ENCODE data around the gene SCUBE1. TPM values are rescaled to one million over a fixed set of nuclear protein-coding genes. Genes with fewer than 3 reads are reported as not detected.

SCUBE1 gene
- total and polyA plus RNA-seq, 10 of the 15 experiments (the other 5 are each of a cell fraction or from before 2014, with no cell fraction given) = not detected

- RAD21 ChIA-PET (ENCODE audit: unreplicated experiment) = no interaction called here
- 92% methylated on average over 1 of the region's 6 CpGs for WGBS (ENCODE audit: insufficient coverage, insufficient replicate concordance, low lambda C conversion rate, missing lambda C conversion rate)
Observed at GRCh38 chr22:43216738-43217137, 126.4 kb downstream of the SCUBE1 start.

More at GRCh38 chr22:43216738-43217137, 126.4 kb downstream of the SCUBE1 start:
- intact Hi-C loops (cut with micrococcal nuclease; ENCODE audit: unreplicated experiment) = no loop called here
- ChIA-PET SMC1A (ENCODE audit: uncharacterized antibody, unreplicated experiment) (no interaction called here), POLR2A (no interaction called here), CTCF (interaction anchor here (1.5 kb wide), 1 partner anchor 13 kb away, joined by 5 read pairs; no protein-coding TSS in a partner anchor)
- Histone ChIP-seq H3K79me2 (ENCODE audit: control insufficient read depth, insufficient read depth, low read length) (no peaks in the 10 kb centered on the region), H3K27ac (ENCODE audit: control insufficient read depth, insufficient read depth) (no peak overlapping the region), H3K4me1 (ENCODE audit: control insufficient read depth, insufficient read depth, low read length) (no peaks in the 10 kb centered on the region), H2AFZ (ENCODE audit: control insufficient read depth, low read depth, low read length) (no peak overlapping the region), H3K36me3 (ENCODE audit: control insufficient read depth in 2 of 2, insufficient read depth in 2 of 2, low read length in 1 of 2) (no peaks in the 10 kb centered on the region), H3K9ac (ENCODE audit: control insufficient read depth, insufficient read depth, low read length) (no peak overlapping the region), H3K4me2 (ENCODE audit: control insufficient read depth, insufficient read depth) (no peak overlapping the region), H4K20me1 (ENCODE audit: control insufficient read depth, insufficient read depth) (no peaks in the 10 kb centered on the region; the same call in 1 of the 2 replicates), H3K27me3 (replicated peaks in 1 of 2; ENCODE audit: control insufficient read depth in 2 of 2, insufficient read depth in 2 of 2, low read length in 1 of 2) (no peaks in the 10 kb centered on the region; a peak in 2 of 4 replicates), H3K4me3 (no peak overlapping the region), H3K9me3 (replicated peaks; ENCODE audit: control insufficient read depth, insufficient read depth, low read length) (no peaks in the 10 kb centered on the region)
- in situ Hi-C loops (cut with MboI) = no loop called here
- TF ChIP-seq BCL3 (IDR thresholded peaks at IDR 0.05; ENCODE audit: borderline replicate concordance, insufficient read depth, low read depth, low read length, poor library complexity, severe bottlenecking) (no peak), TBL1XR1 (IDR thresholded peaks at IDR 0.05; ENCODE audit: low read depth, low read length) (no peak), SREBF1 (IDR thresholded peaks at IDR 0.05; ENCODE audit: low read length) (no peak), HSF1 (IDR thresholded peaks at IDR 0.05; ENCODE audit: low read depth, low read length) (no peak), ZSCAN29 (IDR thresholded peaks at IDR 0.05) (no peak), CEBPB (IDR thresholded peaks at IDR 0.05; ENCODE audit: borderline replicate concordance in 1 of 2, low read depth in 2 of 2, low read length in 2 of 2) (no peak), EZH2 (IDR thresholded peaks at IDR 0.05; ENCODE audit: borderline replicate concordance, control insufficient read depth, low read depth, low read length) (no peak), RUNX3 (IDR thresholded peaks at IDR 0.05; ENCODE audit: low read length) (no peak), KDM1A (IDR thresholded peaks at IDR 0.05; ENCODE audit: borderline replicate concordance) (no peak), IRF3 (IDR thresholded peaks at IDR 0.05) (no peak), PAX5 (IDR thresholded peaks at IDR 0.05; ENCODE audit: borderline replicate concordance, low read depth, low read length) (no peak), HDAC6 (IDR thresholded peaks at IDR 0.05; ENCODE audit: unreplicated experiment) (no peak)
- TF ChIP-seq, protein P1, sequence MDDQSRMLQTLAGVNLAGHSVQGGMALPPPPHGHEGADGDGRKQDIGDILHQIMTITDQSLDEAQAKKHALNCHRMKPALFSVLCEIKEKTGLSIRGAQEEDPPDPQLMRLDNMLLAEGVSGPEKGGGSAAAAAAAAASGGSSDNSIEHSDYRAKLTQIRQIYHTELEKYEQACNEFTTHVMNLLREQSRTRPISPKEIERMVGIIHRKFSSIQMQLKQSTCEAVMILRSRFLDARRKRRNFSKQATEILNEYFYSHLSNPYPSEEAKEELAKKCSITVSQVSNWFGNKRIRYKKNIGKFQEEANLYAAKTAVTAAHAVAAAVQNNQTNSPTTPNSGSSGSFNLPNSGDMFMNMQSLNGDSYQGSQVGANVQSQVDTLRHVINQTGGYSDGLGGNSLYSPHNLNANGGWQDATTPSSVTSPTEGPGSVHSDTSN (IDR thresholded peaks at IDR 0.05; ENCODE audit: insufficient replicate concordance, low read depth, low read length) = no peak
- TF ChIP-seq, protein P2, sequence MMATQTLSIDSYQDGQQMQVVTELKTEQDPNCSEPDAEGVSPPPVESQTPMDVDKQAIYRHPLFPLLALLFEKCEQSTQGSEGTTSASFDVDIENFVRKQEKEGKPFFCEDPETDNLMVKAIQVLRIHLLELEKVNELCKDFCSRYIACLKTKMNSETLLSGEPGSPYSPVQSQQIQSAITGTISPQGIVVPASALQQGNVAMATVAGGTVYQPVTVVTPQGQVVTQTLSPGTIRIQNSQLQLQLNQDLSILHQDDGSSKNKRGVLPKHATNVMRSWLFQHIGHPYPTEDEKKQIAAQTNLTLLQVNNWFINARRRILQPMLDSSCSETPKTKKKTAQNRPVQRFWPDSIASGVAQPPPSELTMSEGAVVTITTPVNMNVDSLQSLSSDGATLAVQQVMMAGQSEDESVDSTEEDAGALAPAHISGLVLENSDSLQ (IDR thresholded peaks at IDR 0.05) = no peak
- FAIRE-seq = no peak
- BruUV-seq (replicated peaks) = no TSS peak
- no peak for ATAC-seq
- DNase-seq (ENCODE audit: low read depth, low spot score) = no peak

All from GM12878 (cell line).